K562 (cell line): ENCODE measurements around the gene IGF2R. TPM values are rescaled to one million over a fixed set of nuclear protein-coding genes. Genes with fewer than 3 reads are reported as not detected.

Experiments
- CHCHD3 ChIP-seq: fragments of 250-450 bp; sonication (Bioruptor Pico); IDR thresholded peaks from 2 replicates; pipeline ENCODE4 v2.1.2; 2022; ENCODE audit warnings: mild to moderate bottlenecking
- HBP1 ChIP-seq: fragments of 450-650 bp; formaldehyde crosslinking; IDR thresholded peaks from 2 replicates; pipeline ENCODE4 v1.4.0; 2022; ENCODE audit warnings: missing genetic modification characterization
- KLF1 ChIP-seq: fragments of 450-650 bp; IDR thresholded peaks from 2 replicates; pipeline ENCODE4 v1.6.1; 2016; ENCODE audit warnings: missing genetic modification characterization, missing compliant biosample characterization
- MLLT1 ChIP-seq, 2 experiments: fragments of 450-650 bp; IDR thresholded peaks; 2 replicates each; pipeline ENCODE4 v1.6.1; 2016
- NRF1 ChIP-seq, 2 experiments: fragments of 450-650 bp; IDR thresholded peaks in 1 of 2; conservative IDR thresholded peaks in 1 of 2; 2 replicates each; pipeline ENCODE4 v1.6.1; 2014; ENCODE audit warnings: mild to moderate bottlenecking in 2 of 2
- PCBP1 ChIP-seq: fragments of 200-400 bp; formaldehyde crosslinking; IDR thresholded peaks from 2 replicates; pipeline ENCODE4 v1.6.1; 2018; ENCODE audit warnings: mild to moderate bottlenecking, low read depth, low read length; ENCODE audit not compliant: poor library complexity, severe bottlenecking
- PHF8 ChIP-seq: fragments of 200-600 bp; sonication (generic); IDR thresholded peaks from 2 replicates; pipeline ENCODE4 v1.6.1; 2012; ENCODE audit warnings: mixed run types, mild to moderate bottlenecking, inconsistent platforms, low read length, moderate library complexity, borderline replicate concordance
- POLR2B ChIP-seq: fragments of 450-650 bp; IDR thresholded peaks from 2 replicates; pipeline ENCODE4 v1.6.1; 2018; ENCODE audit warnings: low read depth; ENCODE audit not compliant: partially characterized antibody
- RFX5 ChIP-seq: IDR thresholded peaks from 2 replicates; pipeline ENCODE4 v1.6.1; 2011; ENCODE audit warnings: low read depth, mild to moderate bottlenecking, improper control_type of control experiment, low read length
- SIN3B ChIP-seq: fragments of 450-650 bp; IDR thresholded peaks from 2 replicates; pipeline ENCODE4 v1.6.1; 2017; ENCODE audit warnings: low read depth, mild to moderate bottlenecking, moderate library complexity
- XRCC5 ChIP-seq: fragments of 200-400 bp; formaldehyde crosslinking; IDR thresholded peaks from 2 replicates; pipeline ENCODE4 v1.6.1; 2017; ENCODE audit warnings: low read depth, mild to moderate bottlenecking, low read length
- ZBTB11 ChIP-seq, 3 experiments: fragments of 200-800 bp in 1 of 3; fragments of 250-450 bp in 1 of 3; fragments of 450-650 bp in 1 of 3; sonication (Bioruptor Pico) in 1 of 3; sonication (Bioruptor generic) in 1 of 3; formaldehyde crosslinking in 1 of 3; IDR thresholded peaks; 2 replicates each; pipeline versions ENCODE4 v1.6.1 to v1.8.0; 2016 to 2022; ENCODE audit warnings: mild to moderate bottlenecking in 2 of 3, missing genetic modification characterization in 2 of 3, missing compliant biosample characterization in 1 of 3, moderate library complexity in 1 of 3
- ZBTB2 ChIP-seq: fragments of 450-650 bp; IDR thresholded peaks from 2 replicates; pipeline ENCODE4 v1.6.1; 2016; ENCODE audit warnings: antibody characterized with exemption
- ZBTB34 ChIP-seq: fragments of 250-450 bp; sonication (Bioruptor Pico); IDR thresholded peaks from 2 replicates; pipeline ENCODE4 v1.8.0; 2021; ENCODE audit warnings: mild to moderate bottlenecking, moderate library complexity
- ZNF778 ChIP-seq: fragments of 450-650 bp; formaldehyde crosslinking; IDR thresholded peaks from 2 replicates; pipeline ENCODE4 v1.4.0; 2020; ENCODE audit warnings: mild to moderate bottlenecking, moderate library complexity
- polyA plus RNA-seq, 8 experiments: library from polyadenylated mRNA; depleted of rRNA in 4 of 8; stranded (reverse) in 5 of 8; unstranded in 3 of 8; fragments of >200 nt; fragmentation: Nextera tagmentation in 2 of 8; fragmentation: Illumina TruSeq in 1 of 8; extraction: Ambion mirVana in 2 of 8; extraction: Trizol in 1 of 8; gene quantifications; 2 replicates each; pipeline versions ENCODE4 v1.2.1 to v1.2.3, GENCODE V29; 2011 to 2014; ENCODE audit warnings: inconsistent platforms in 1 of 8, missing spikeins in 1 of 8
- total RNA-seq, 7 experiments: library from RNA; depleted of rRNA in 6 of 7; stranded (reverse); fragments of >200 nt in 6 of 7; fragmentation: Illumina TruSeq in 2 of 7; extraction: Trizol in 2 of 7; gene quantifications; 2 replicates each; pipeline versions ENCODE4 v1.2.1 to v1.2.3, GENCODE V29; 2011 to 2021; ENCODE audit warnings: low replicate concordance in 1 of 7

IGF2R gene
- total and polyA plus RNA-seq, 9 of the 15 experiments (the other 6 are each of a cell fraction or from before 2014, with no cell fraction given) = 3.5 to 92.3 (median 34.5) TPM

GRCh38 chr6:159968295-159969203, at the start of gene IGF2R (continued):
- TF ChIP-seq SIN3B (peak; percentile 40; the same call in 1 of the 2 replicates), MLLT1 (IDR thresholded peaks at IDR 0.05) (peak in 1 of 2 experiments; percentile 66; a peak in 1 of 4 replicates), POLR2B (peak; percentile 85), KLF1 (tag) (peak; percentile 82), CHCHD3 (CRISPR knock-in tag) (no peak), ZNF778 (no peak), ZBTB2 (peak; percentile 53), RFX5 (no peak), PCBP1 (peak; percentile 31), ZBTB34 (CRISPR knock-in tag) (no peak), XRCC5 (0 out of 2 replicates have a peak, but pooled peaks have one; percentile 70), HBP1 (CRISPR knock-in tag) (0 out of 2 replicates have a peak, but pooled peaks have one; percentile 80), PHF8 (peak; percentile 96), NRF1 (conservative IDR thresholded peaks at IDR 0.05 in 1 of 2, IDR thresholded peaks at IDR 0.05 in 1 of 2) (peak; percentile 70 to 78), ZBTB11 (CRISPR knock-in tag; IDR thresholded peaks at IDR 0.05) (peak in 1 of 3 experiments; percentile 72; a peak in 1 of 6 replicates)
